ENCODE data around the gene FGA. TPM values are rescaled to one million over a fixed set of nuclear protein-coding genes. Genes with fewer than 3 reads are reported as not detected.

Gene FGA
- total and polyA plus RNA-seq, 9 of the 15 experiments (the other 6 are each of a cell fraction or from before 2014, with no cell fraction given): 0.04 to 2.5 (median 0.07) TPM; not detected in 5

DNA sequence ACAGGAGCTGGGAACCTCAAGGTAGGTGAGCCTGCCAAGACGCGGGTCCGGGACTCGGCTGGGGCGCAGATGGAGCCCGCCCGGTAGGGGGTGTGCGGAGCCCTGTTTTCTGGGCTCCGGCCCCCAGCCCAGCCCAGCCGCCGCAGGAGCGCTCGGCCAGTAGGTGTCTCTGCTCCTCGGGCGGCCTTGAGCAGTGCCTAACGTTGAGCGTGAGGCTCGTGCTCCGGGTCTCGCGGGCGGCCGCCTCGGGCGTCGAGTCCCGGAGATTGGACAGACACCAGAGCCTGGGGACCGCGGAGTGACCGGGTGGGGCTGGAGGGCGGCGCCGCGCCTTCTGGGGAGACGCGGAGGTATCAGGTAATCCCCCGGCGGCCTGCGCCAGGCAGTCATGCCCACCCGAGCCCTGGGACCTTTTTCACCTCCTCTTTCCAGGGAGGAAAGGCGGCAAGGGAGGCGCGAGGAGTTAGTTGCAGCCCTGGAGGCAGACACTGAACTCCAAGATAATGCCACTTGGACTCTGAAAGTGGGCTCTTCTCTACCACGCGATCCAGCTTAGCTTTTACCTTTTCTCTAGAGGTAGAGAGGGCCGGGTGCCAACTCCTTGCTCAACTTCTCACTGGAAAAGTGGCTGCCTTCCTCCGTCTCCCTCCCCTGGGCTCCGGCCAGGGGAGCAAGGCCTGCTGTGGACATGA, 36.4 kb upstream of the FGA start (continued):
- TF ChIP-seq, protein P1, sequence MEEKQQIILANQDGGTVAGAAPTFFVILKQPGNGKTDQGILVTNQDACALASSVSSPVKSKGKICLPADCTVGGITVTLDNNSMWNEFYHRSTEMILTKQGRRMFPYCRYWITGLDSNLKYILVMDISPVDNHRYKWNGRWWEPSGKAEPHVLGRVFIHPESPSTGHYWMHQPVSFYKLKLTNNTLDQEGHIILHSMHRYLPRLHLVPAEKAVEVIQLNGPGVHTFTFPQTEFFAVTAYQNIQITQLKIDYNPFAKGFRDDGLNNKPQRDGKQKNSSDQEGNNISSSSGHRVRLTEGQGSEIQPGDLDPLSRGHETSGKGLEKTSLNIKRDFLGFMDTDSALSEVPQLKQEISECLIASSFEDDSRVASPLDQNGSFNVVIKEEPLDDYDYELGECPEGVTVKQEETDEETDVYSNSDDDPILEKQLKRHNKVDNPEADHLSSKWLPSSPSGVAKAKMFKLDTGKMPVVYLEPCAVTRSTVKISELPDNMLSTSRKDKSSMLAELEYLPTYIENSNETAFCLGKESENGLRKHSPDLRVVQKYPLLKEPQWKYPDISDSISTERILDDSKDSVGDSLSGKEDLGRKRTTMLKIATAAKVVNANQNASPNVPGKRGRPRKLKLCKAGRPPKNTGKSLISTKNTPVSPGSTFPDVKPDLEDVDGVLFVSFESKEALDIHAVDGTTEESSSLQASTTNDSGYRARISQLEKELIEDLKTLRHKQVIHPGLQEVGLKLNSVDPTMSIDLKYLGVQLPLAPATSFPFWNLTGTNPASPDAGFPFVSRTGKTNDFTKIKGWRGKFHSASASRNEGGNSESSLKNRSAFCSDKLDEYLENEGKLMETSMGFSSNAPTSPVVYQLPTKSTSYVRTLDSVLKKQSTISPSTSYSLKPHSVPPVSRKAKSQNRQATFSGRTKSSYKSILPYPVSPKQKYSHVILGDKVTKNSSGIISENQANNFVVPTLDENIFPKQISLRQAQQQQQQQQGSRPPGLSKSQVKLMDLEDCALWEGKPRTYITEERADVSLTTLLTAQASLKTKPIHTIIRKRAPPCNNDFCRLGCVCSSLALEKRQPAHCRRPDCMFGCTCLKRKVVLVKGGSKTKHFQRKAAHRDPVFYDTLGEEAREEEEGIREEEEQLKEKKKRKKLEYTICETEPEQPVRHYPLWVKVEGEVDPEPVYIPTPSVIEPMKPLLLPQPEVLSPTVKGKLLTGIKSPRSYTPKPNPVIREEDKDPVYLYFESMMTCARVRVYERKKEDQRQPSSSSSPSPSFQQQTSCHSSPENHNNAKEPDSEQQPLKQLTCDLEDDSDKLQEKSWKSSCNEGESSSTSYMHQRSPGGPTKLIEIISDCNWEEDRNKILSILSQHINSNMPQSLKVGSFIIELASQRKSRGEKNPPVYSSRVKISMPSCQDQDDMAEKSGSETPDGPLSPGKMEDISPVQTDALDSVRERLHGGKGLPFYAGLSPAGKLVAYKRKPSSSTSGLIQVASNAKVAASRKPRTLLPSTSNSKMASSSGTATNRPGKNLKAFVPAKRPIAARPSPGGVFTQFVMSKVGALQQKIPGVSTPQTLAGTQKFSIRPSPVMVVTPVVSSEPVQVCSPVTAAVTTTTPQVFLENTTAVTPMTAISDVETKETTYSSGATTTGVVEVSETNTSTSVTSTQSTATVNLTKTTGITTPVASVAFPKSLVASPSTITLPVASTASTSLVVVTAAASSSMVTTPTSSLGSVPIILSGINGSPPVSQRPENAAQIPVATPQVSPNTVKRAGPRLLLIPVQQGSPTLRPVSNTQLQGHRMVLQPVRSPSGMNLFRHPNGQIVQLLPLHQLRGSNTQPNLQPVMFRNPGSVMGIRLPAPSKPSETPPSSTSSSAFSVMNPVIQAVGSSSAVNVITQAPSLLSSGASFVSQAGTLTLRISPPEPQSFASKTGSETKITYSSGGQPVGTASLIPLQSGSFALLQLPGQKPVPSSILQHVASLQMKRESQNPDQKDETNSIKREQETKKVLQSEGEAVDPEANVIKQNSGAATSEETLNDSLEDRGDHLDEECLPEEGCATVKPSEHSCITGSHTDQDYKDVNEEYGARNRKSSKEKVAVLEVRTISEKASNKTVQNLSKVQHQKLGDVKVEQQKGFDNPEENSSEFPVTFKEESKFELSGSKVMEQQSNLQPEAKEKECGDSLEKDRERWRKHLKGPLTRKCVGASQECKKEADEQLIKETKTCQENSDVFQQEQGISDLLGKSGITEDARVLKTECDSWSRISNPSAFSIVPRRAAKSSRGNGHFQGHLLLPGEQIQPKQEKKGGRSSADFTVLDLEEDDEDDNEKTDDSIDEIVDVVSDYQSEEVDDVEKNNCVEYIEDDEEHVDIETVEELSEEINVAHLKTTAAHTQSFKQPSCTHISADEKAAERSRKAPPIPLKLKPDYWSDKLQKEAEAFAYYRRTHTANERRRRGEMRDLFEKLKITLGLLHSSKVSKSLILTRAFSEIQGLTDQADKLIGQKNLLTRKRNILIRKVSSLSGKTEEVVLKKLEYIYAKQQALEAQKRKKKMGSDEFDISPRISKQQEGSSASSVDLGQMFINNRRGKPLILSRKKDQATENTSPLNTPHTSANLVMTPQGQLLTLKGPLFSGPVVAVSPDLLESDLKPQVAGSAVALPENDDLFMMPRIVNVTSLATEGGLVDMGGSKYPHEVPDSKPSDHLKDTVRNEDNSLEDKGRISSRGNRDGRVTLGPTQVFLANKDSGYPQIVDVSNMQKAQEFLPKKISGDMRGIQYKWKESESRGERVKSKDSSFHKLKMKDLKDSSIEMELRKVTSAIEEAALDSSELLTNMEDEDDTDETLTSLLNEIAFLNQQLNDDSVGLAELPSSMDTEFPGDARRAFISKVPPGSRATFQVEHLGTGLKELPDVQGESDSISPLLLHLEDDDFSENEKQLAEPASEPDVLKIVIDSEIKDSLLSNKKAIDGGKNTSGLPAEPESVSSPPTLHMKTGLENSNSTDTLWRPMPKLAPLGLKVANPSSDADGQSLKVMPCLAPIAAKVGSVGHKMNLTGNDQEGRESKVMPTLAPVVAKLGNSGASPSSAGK (IDR thresholded peaks at IDR 0.05): peak; percentile 97
- TF ChIP-seq SMAD1 (IDR thresholded peaks at IDR 0.05; ENCODE audit: low read depth, low read length, partially characterized antibody): no peak
- TF ChIP-seq RCOR1 (IDR thresholded peaks at IDR 0.05; ENCODE audit: borderline replicate concordance in 1 of 2, low read depth in 2 of 2, low read length in 2 of 2): 0 out of 4 replicates have a peak, but pooled peaks of 1 of the 2 experiments have one; percentile 17
- TF ChIP-seq ARNT (IDR thresholded peaks at IDR 0.05): no peak
- no peak for TF ChIP-seq SAFB (IDR thresholded peaks at IDR 0.05; ENCODE audit: borderline replicate concordance, low read depth, low read length)
- 0 out of 2 replicates have a peak, but pooled peaks have one; percentile 31 for TF ChIP-seq ZNF589 (CRISPR knock-in tag; IDR thresholded peaks at IDR 0.05; ENCODE audit: low read depth)
- TF ChIP-seq NRF1 (conservative IDR thresholded peaks at IDR 0.05 in 1 of 2, IDR thresholded peaks at IDR 0.05 in 1 of 2): peak in 1 of 2 experiments; percentile 22; a peak in 1 of 4 replicates
- no peak for TF ChIP-seq RHOXF2B (CRISPR knock-in tag; conservative IDR thresholded peaks at IDR 0.05)
- TF ChIP-seq, protein P2, sequence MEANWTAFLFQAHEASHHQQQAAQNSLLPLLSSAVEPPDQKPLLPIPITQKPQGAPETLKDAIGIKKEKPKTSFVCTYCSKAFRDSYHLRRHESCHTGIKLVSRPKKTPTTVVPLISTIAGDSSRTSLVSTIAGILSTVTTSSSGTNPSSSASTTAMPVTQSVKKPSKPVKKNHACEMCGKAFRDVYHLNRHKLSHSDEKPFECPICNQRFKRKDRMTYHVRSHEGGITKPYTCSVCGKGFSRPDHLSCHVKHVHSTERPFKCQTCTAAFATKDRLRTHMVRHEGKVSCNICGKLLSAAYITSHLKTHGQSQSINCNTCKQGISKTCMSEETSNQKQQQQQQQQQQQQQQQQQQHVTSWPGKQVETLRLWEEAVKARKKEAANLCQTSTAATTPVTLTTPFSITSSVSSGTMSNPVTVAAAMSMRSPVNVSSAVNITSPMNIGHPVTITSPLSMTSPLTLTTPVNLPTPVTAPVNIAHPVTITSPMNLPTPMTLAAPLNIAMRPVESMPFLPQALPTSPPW (CRISPR knock-in tag; IDR thresholded peaks at IDR 0.05): peak; percentile 56
- peak; percentile 66; the same call in 1 of the 2 replicates for TF ChIP-seq RB1 (IDR thresholded peaks at IDR 0.05; ENCODE audit: low read depth)
- no peak for TF ChIP-seq ZBTB17 (CRISPR knock-in tag; IDR thresholded peaks at IDR 0.05)
- no peak for TF ChIP-seq ETV1 (tag; conservative IDR thresholded peaks at IDR 0.05; ENCODE audit: low read depth)
- TF ChIP-seq CHD2 (IDR thresholded peaks at IDR 0.05; ENCODE audit: low read depth, low read length): peak; percentile 47; the same call in 1 of the 2 replicates
- TF ChIP-seq, protein P3, sequence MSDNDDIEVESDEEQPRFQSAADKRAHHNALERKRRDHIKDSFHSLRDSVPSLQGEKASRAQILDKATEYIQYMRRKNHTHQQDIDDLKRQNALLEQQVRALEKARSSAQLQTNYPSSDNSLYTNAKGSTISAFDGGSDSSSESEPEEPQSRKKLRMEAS (CRISPR knock-in tag; IDR thresholded peaks at IDR 0.05): 0 out of 2 replicates have a peak, but pooled peaks have one; percentile 34

Data from K562 (cell line).